Spleen (tissue), 7 donors: ENCODE data around the gene SCGB1D1.

Source experiments
- CTCF ChIP-seq, 11 experiments: fragments of 200-600 bp in 7 of 11; fragments of 450-650 bp in 4 of 11; sonication (generic) in 4 of 11; IDR thresholded peaks in 8 of 11; conservative IDR thresholded peaks in 3 of 11; 1 replicate in 7 of 11; 2 replicates in 4 of 11; pipeline versions ENCODE4 v1.4.0 to v1.8.0; 2016 to 2021; ENCODE audit warnings: antibody characterized with exemption in 11 of 11, inconsistent platforms in 4 of 11, mild to moderate bottlenecking in 1 of 11
- POLR2A ChIP-seq, 3 donors: fragments of 450-650 bp; IDR thresholded peaks; one replicate each; pipeline ENCODE4 v1.5.1; 2017; ENCODE audit warnings: antibody characterized with exemption in 3 of 3, mild to moderate bottlenecking in 1 of 3
- POLR2AphosphoS5 ChIP-seq, 3 donors: sonication (generic); formaldehyde crosslinking; IDR thresholded peaks; one replicate each; pipeline ENCODE4 v1.5.1; 2017; ENCODE audit warnings: antibody characterized with exemption in 3 of 3
- donor health status: DM: no; HTN: no; CAD: no; lungs with moderate emphysema.
- donor health status: DM: no; HTN: no; CAD: no.
- donor health status: DM: no; HTN: no; CAD: no.

- TF ChIP-seq CTCF (IDR thresholded peaks at IDR 0.05 in 8 of 11, conservative IDR thresholded peaks at IDR 0.05 in 3 of 11), result no peak
- no peak for TF ChIP-seq POLR2AphosphoS5 (IDR thresholded peaks at IDR 0.05)
- no peak for TF ChIP-seq POLR2A (IDR thresholded peaks at IDR 0.05)
Measured at GRCh38 chr11:62142043-62142375, 48.0 kb upstream of the SCGB1D1 start.
